SJCRH30 (cell line): Measurements from ENCODE around the gene HOXB4. TPM values are rescaled to one million over a fixed set of nuclear protein-coding genes. Genes with fewer than 3 reads are reported as not detected.
A peak's percentile ranks its signal among the peaks of the same experiment; 100 is the strongest.

ENCODE experiments used
- DNase-seq, 2 experiments: peaks; one replicate each; pipeline ENCODE4 v3.0.0-alpha.2; 2015 to 2020
- H3K27ac ChIP-seq: fragments of 250-450 bp; sonication (Bioruptor Pico); 2 replicates; pipeline ENCODE4 v1.5.1; 2020; ENCODE audit warnings: mild to moderate bottlenecking, moderate library complexity
- H3K27me3 ChIP-seq: fragments of 250-450 bp; sonication (Bioruptor Pico); 2 replicates; pipeline ENCODE4 v1.5.1; 2020; ENCODE audit warnings: mild to moderate bottlenecking, moderate library complexity
- H3K36me3 ChIP-seq: fragments of 250-450 bp; sonication (Bioruptor Pico); 2 replicates; pipeline ENCODE4 v1.5.1; 2020; ENCODE audit warnings: mild to moderate bottlenecking, moderate library complexity
- H3K4me1 ChIP-seq: fragments of 250-450 bp; sonication (Bioruptor Pico); 2 replicates; pipeline ENCODE4 v1.5.1; 2020; ENCODE audit warnings: mild to moderate bottlenecking, moderate library complexity
- H3K4me3 ChIP-seq: fragments of 250-450 bp; sonication (Bioruptor Pico); 2 replicates; pipeline ENCODE4 v1.5.1; 2020; ENCODE audit warnings: mild to moderate bottlenecking, moderate library complexity
- H3K9me3 ChIP-seq: fragments of 250-450 bp; sonication (Bioruptor Pico); replicated peaks from 2 replicates; pipeline ENCODE4 v1.5.1; 2020; ENCODE audit warnings: mild to moderate bottlenecking, moderate library complexity
- total RNA-seq: library from RNA; depleted of rRNA; stranded (reverse); fragments of >200 nt; shearing (Covaris generic); gene quantifications from 2 replicates; pipeline ENCODE4 v1.2.3, GENCODE V29; 2014

The HOXB4 gene
- total RNA-seq, 1 experiment from 2014 or later: 4.3 TPM

DNA sequence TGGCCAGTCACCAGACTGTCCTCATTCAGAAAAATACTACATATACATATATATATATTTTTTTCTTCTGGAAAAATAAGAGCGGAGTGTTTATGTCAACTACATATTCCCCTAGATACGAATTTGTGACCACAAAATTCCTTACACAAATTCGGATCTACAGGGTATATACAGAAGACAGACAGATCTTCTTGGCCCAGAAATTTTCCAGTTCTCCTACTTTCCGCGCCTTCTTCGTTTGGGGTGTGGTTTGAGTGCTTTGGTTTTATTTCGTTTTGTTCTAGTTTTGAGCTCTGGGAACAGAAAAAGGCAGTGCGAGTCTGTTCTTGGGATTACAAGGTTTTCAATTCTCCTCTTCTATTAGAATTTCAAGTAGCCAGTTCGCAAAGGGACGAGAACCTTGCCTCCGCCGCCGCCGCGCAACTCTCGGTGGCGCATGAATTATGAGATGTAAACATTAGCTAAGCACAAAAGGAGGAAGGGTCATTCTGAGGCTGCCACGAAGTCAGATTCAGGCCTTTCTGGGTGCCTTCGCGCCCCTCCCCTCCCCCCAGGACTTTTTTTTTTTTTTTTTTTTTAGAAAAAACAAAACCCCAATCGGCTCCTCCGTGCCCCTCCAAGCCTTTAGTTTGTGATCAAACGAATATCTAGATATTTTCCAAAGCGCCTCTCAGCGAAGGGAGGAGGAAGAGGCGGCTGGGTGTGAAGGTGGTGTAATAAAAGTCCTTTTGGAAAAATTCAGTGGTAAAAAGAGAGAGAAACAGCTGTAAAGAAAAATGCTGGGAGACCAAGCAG, 1.8 kb upstream of the HOXB4 start:
- no peak overlapping the region for H3K27ac ChIP-seq
- no peaks in the 10 kb centered on the region for H3K27me3 ChIP-seq
- no peak for DNase-seq
- no peak overlapping the region for H3K4me3 ChIP-seq
- H3K4me1 ChIP-seq: 0 out of 2 replicates have a peak, but pooled peaks cover 4% of the 10 kb centered on the region
- H3K36me3 ChIP-seq: no peaks in the 10 kb centered on the region
- no peaks in the 10 kb centered on the region for H3K9me3 ChIP-seq

DNA sequence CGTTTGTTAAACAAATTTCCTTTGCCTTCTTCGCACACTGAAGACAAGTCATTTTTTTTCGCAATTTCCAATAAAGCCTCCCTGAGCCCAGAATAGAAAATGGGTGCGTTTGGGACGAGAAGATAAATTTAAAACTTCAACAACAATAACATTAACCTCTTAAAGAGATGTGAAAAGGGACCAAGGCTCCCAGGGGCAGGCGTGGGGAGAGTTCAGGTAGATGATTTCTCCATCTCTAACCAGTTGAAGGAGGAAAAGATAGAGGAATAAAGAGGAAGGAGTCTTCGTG, 1.3 kb upstream of the HOXB4 start:
- H3K4me1 ChIP-seq: 0 out of 2 replicates have a peak, but pooled peaks cover 4% of the 10 kb centered on the region
- no peak overlapping the region for H3K4me3 ChIP-seq
- H3K27me3 ChIP-seq: no peaks in the 10 kb centered on the region
- no peak overlapping the region for H3K27ac ChIP-seq
- H3K9me3 ChIP-seq: no peaks in the 10 kb centered on the region
- DNase-seq: no peak
- H3K36me3 ChIP-seq: no peaks in the 10 kb centered on the region

GRCh38 chr17:48578616-48579470, 693 bp upstream of the HOXB4 start:
- peak overlapping the region; percentile 94 for H3K4me3 ChIP-seq
- no peaks in the 10 kb centered on the region for H3K36me3 ChIP-seq
- 0 out of 2 replicates have a peak, but pooled peaks cover 4% of the 10 kb centered on the region for H3K4me1 ChIP-seq
- H3K27me3 ChIP-seq: no peaks in the 10 kb centered on the region
- no peak overlapping the region; the same call in 1 of the 2 replicates for H3K27ac ChIP-seq
- H3K9me3 ChIP-seq: no peaks in the 10 kb centered on the region
- DNase-seq: no peak

- Histone ChIP-seq H3K36me3 (no peaks in the 10 kb centered on the region), H3K4me3 (peak overlapping the region; percentile 94), H3K27ac (peak overlapping the region; percentile 33; the same call in 1 of the 2 replicates), H3K27me3 (no peaks in the 10 kb centered on the region), H3K4me1 (0 out of 2 replicates have a peak, but pooled peaks cover 4% of the 10 kb centered on the region), H3K9me3 (no peaks in the 10 kb centered on the region)
- DNase-seq: peak; percentile 34 to 45
Observed at GRCh38 chr17:48577330-48577945, 712 bp downstream of the HOXB4 start.

DNA sequence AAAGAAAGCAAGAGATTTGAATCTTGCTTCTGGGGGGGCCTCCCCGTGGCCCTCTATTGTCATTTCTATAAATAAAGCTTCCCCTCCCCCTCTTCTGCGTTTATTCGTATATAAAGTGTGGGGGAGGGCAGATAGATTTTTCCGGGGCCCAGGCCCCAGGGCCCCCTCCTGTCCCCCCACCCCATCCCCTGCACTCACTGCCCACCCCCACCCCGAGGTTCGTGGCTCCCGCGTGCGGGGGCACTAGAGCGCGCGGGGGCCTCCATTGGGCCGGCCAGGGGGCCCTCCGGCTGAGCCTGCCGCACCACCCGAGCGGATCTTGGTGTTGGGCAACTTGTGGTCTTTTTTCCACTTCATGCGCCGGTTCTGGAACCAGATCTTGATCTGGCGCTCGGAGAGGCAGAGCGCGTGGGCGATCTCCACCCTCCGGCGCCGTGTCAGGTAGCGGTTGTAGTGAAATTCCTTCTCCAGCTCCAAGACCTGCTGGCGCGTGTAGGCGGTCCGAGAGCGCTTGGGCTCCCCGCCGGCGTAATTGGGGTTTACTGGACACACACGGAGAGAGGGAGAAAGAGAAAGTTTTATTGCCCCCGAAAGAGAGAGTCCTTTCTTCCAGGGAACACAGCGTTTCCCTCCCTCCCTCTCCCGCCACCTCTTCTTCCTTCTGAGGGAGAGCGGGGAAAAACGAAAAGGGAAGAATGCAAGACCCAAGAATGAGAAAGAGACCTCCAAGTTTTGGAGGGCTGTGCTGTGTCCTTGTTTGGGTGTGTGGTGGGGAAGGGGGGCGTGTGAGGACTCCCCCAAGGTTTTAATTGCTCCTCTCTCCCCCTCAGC, 1.5 kb downstream of the HOXB4 start:
- 0 out of 2 replicates have a peak, but pooled peaks cover 4% of the 10 kb centered on the region for H3K4me1 ChIP-seq
- no peaks in the 10 kb centered on the region for H3K9me3 ChIP-seq
- H3K27me3 ChIP-seq: no peaks in the 10 kb centered on the region
- H3K27ac ChIP-seq: no peak overlapping the region
- H3K36me3 ChIP-seq: no peaks in the 10 kb centered on the region
- DNase-seq: no peak
- peak overlapping the region; percentile 94 for H3K4me3 ChIP-seq

- Histone ChIP-seq H3K27me3 (no peaks in the 10 kb centered on the region), H3K27ac (no peak overlapping the region), H3K4me3 (no peak overlapping the region)
Observed at GRCh38 chr17:48575673-48576478, 2.3 kb downstream of the HOXB4 start.

GRCh38 chr17:48575066-48575582, 3.0 kb downstream of the HOXB4 start:
- Histone ChIP-seq H3K4me1 (0 out of 2 replicates have a peak, but pooled peaks cover 4% of the 10 kb centered on the region), H3K36me3 (no peaks in the 10 kb centered on the region), H3K4me3 (no peak overlapping the region), H3K27ac (no peak overlapping the region), H3K9me3 (no peaks in the 10 kb centered on the region), H3K27me3 (no peaks in the 10 kb centered on the region)
- DNase-seq: no peak

More at GRCh38 chr17:48575673-48576478, 2.3 kb downstream of the HOXB4 start:
- Histone ChIP-seq H3K36me3 (no peaks in the 10 kb centered on the region), H3K4me1 (0 out of 2 replicates have a peak, but pooled peaks cover 4% of the 10 kb centered on the region), H3K9me3 (no peaks in the 10 kb centered on the region)
- DNase-seq: no peak

DNA sequence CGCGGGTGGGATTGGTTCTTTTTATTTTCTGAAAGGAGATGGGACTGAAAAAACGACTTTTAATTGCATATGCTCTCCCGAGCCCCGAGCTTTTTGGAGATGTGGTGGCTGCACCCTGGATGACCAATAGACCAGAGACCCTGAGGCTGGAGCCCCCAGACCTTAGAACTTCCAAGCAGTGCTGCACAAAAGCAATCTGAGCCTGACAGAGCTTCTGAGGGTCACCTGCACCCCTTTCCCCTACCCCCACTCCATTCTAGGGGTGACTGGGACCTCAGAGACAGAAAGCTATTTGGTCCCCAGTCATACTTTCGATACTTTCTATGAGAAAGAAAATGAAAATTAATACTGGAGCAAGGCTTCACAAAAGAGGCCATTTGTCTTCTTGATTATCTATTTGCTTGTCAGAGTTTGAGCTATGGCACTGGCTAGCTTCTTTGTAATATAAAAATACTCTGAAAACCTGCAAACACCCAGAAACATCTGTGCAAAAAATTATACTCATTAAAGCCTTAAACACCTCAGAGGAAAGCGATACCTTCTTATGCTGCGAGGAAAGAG, 3.6 kb downstream of the HOXB4 start:
- Histone ChIP-seq H3K27me3 (no peaks in the 10 kb centered on the region), H3K36me3 (no peaks in the 10 kb centered on the region), H3K4me1 (0 out of 2 replicates have a peak, but pooled peaks cover 4% of the 10 kb centered on the region), H3K27ac (no peak overlapping the region), H3K9me3 (no peaks in the 10 kb centered on the region), H3K4me3 (no peak overlapping the region)
- no peak for DNase-seq

- Histone ChIP-seq H3K27me3 (no peaks in the 10 kb centered on the region), H3K4me3 (no peak overlapping the region), H3K36me3 (no peaks in the 10 kb centered on the region), H3K4me1 (0 out of 2 replicates have a peak, but pooled peaks cover 6% of the 10 kb centered on the region), H3K27ac (no peak overlapping the region), H3K9me3 (no peaks in the 10 kb centered on the region)
- no peak for DNase-seq
Observed at GRCh38 chr17:48571826-48572417, 6.2 kb downstream of the HOXB4 start.

- 0 out of 2 replicates have a peak, but pooled peaks cover 4% of the 10 kb centered on the region for H3K4me1 ChIP-seq
- DNase-seq: no peak
- no peaks in the 10 kb centered on the region for H3K27me3 ChIP-seq
- H3K36me3 ChIP-seq: no peaks in the 10 kb centered on the region
- no peak overlapping the region for H3K4me3 ChIP-seq
- H3K9me3 ChIP-seq: no peaks in the 10 kb centered on the region
- no peak overlapping the region for H3K27ac ChIP-seq
Observed at GRCh38 chr17:48571024-48571818, 6.9 kb downstream of the HOXB4 start.

- DNase-seq: no peak
- Histone ChIP-seq H3K36me3 (no peaks in the 10 kb centered on the region), H3K9me3 (no peaks in the 10 kb centered on the region), H3K27ac (no peak overlapping the region), H3K27me3 (no peaks in the 10 kb centered on the region), H3K4me3 (no peak overlapping the region), H3K4me1 (0 out of 2 replicates have a peak, but pooled peaks cover 4% of the 10 kb centered on the region)
Observed at GRCh38 chr17:48570325-48571023, 7.7 kb downstream of the HOXB4 start.
